Measurements from ENCODE around the gene USP17L17. TPM values are rescaled to one million over a fixed set of nuclear protein-coding genes. Genes with fewer than 3 reads are reported as not detected.
"Not testable (repeated sequence)": the region's sequence is repeated elsewhere in the genome, so short reads cannot be mapped to it uniquely, and the experiment has no call there.

Gene USP17L17
- total RNA-seq, 1 donor from 2014 or later, result not detected

GRCh38 chr4:9267319-9267718 lies 23.6 kb downstream of the USP17L17 start, which contains the start of gene USP17L22:
Gene USP17L22 (plus strand): TSS chr4:9267619. CDS start chr4:9267619, 0 bp downstream.
- DNase-seq (ENCODE audit: low read depth, low spot score); H3K27me3 Mint-ChIP-seq (ENCODE audit: low read depth); H3K4me3 Mint-ChIP-seq; H3K27ac Mint-ChIP-seq (ENCODE audit: unreplicated experiment); H3K36me3 Mint-ChIP-seq (ENCODE audit: low read depth); H3K9me3 Mint-ChIP-seq; H3K4me1 Mint-ChIP-seq: not testable (repeated sequence)

- H3K4me1 Mint-ChIP-seq; H3K4me3 Mint-ChIP-seq; H3K36me3 Mint-ChIP-seq (ENCODE audit: low read depth); H3K27me3 Mint-ChIP-seq (ENCODE audit: low read depth); H3K9me3 Mint-ChIP-seq; H3K27ac Mint-ChIP-seq (ENCODE audit: unreplicated experiment): not testable (repeated sequence)
- DNase-seq (ENCODE audit: low read depth, low spot score), result peak; percentile 1
Measured at GRCh38 chr4:9271719-9272118, 28.0 kb downstream of the USP17L17 start.

Other genes starting within 250 kb of the USP17L17 start
- gene FAM90A26, start 73.5 kb upstream of the USP17L17 start, total RNA-seq, result not detected in 2 replicates
- not detected in 2 replicates for gene USP17L10, start 33.2 kb upstream of the USP17L17 start, total RNA-seq
- not detected in 2 replicates for gene USP17L11, start 28.5 kb upstream of the USP17L17 start, total RNA-seq
- not detected in 2 replicates for gene USP17L12, start 23.7 kb upstream of the USP17L17 start, total RNA-seq
- not detected in 2 replicates for gene USP17L13, start 19.0 kb upstream of the USP17L17 start, total RNA-seq
- gene USP17L15, start 9.5 kb upstream of the USP17L17 start, total RNA-seq, result not detected in 2 replicates
- not detected in 2 replicates for gene USP17L18, start 4.8 kb downstream of the USP17L17 start, total RNA-seq
- not detected in 2 replicates for gene USP17L19, start 9.5 kb downstream of the USP17L17 start, total RNA-seq
- not detected in 2 replicates for gene USP17L20, start 14.2 kb downstream of the USP17L17 start, total RNA-seq
- not detected in 2 replicates for gene USP17L21, start 19.0 kb downstream of the USP17L17 start, total RNA-seq
- gene USP17L22, start 23.7 kb downstream of the USP17L17 start, total RNA-seq, result not detected in 2 replicates
- gene USP17L24, start 81.3 kb downstream of the USP17L17 start, total RNA-seq, result not detected in 2 replicates
- not detected in 2 replicates for gene USP17L25, start 86.0 kb downstream of the USP17L17 start, total RNA-seq
- not detected in 2 replicates for gene USP17L26, start 90.8 kb downstream of the USP17L17 start, total RNA-seq
- not detected in 2 replicates for gene USP17L5, start 95.5 kb downstream of the USP17L17 start, total RNA-seq
- not detected in 2 replicates for gene USP17L27, start 100.3 kb downstream of the USP17L17 start, total RNA-seq
- not detected in 2 replicates for gene USP17L28, start 105.0 kb downstream of the USP17L17 start, total RNA-seq
- not detected in 2 replicates for gene USP17L29, start 109.8 kb downstream of the USP17L17 start, total RNA-seq
- not detected in 2 replicates for gene USP17L30, start 119.2 kb downstream of the USP17L17 start, total RNA-seq
- not detected in 2 replicates for gene DEFB131A, start 200.5 kb downstream of the USP17L17 start, total RNA-seq